HG03558 (cell line): Measurements from ENCODE around the gene HNRNPDL.
"Not testable (repeated sequence)": the region's sequence is repeated elsewhere in the genome, so short reads cannot be mapped to it uniquely, and the experiment has no call there.

Source experiments
- ATAC-seq: cut with Tn5 transposase; IDR thresholded peaks from one replicate; pipeline ENCODE4 v1.9.1; 2021; ENCODE audit warnings: moderate number of reproducible peaks; ENCODE audit not compliant: unreplicated experiment; ENCODE audit errors: extremely low read depth

HNRNPDL gene

DNA sequence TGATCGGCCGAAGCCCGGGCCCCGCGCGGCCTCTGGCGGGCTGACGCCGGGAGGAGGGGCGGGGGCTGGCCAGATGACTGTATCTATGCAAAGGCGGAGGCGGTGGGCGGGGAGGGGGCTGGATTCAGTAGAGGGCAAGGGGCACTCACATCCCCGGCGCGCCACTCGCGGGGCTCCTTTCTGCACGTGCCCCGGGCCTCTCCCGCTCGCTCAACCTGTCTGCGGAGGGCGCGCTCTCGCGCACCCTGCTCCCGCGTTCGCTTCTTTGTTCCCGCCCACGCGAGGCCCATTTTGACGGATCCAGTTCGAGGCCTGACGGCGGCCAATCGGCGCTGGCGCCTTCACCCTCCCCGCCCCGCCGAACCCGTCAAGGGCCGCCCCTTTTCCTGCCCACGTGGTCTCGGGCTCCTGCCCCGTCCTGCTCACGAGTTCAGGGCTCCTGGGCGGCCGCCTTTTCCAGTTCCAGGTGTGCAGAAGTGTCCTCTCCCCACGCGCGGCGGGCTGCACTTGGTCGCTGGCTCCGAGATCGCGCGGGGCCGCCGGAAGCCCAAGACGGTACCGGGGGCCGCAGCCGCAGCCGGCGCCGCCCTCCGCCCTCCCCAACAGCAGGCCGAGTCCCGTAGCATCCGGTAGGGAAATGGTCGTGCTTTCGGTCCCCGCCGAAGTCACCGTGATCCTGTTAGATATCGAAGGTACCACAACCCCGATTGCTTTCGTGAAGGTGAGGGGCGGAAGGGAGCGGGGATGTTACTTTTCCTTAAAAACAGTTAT, at the start of gene HNRNPDL, which contains the start of gene ENOPH1:
Gene HNRNPDL (minus strand): TSS at position 270 of the 771 bp plus-strand sequence. CDS start 772 bp downstream, outside the sequence.
Gene ENOPH1 (plus strand): TSS at position 398 of the 771 bp plus-strand sequence. CDS start 240 bp downstream, at position 638.
- ATAC-seq, result peak; percentile 49

DNA sequence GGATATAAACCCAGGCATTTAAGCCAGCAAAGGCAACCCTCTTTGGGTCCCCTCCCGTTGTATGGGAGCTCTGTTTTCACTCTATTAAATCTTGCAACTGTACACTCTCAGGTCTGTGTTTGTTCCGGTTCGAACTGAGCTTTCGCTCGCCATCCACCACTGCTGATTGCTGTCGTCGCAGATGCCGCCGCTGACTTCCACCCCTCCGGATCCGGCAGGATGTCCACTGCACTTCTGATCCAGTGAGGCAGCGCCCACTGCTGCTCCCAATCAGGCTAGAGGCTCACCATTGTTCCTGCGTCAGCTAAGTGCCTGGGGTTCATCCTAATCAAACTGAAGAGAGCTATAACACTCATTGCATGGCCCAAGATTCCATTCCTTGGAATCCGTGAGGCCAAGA, 49.3 kb upstream of the HNRNPDL start:
- ATAC-seq, result no peak

DNA sequence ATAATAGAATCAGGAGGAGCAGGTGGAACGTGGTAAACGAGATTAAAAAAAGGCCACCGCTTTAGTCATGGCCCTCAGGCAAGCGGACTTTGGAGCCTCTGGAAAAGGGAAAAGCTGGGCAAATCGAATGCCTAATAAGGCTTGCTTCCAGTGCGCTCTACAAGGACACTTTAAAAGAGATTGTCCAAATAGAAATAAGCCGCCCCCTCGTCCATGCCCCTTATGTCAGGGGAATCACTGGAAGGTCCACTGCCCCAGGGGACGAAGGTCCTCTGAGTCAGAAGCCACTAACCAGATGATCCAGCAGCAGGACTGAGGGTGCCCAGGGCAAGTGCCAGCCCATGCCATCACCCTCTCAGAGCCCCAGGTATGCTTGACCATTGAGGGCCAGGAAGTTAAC, 47.2 kb upstream of the HNRNPDL start:
- not testable (repeated sequence) for ATAC-seq

DNA sequence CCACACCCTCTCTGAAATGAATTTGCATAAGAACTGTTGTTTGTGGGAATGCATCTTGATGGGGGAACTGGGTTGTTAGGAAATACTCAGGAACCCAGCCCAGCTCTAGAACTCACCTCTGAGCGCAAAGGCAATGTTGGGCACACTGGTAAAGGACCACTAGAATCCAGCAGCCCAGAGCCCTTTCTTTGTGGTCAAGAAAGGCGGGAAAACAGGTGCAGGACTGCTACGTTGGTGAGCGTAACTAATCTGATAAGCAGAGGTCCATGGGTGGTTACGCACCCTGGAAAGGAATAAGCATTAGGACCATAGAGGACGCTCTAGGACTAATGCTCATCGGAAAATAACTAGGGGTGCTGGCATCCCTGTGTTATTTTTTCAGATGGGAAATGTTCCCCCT, 45.7 kb upstream of the HNRNPDL start:
- not testable (repeated sequence) for ATAC-seq

DNA sequence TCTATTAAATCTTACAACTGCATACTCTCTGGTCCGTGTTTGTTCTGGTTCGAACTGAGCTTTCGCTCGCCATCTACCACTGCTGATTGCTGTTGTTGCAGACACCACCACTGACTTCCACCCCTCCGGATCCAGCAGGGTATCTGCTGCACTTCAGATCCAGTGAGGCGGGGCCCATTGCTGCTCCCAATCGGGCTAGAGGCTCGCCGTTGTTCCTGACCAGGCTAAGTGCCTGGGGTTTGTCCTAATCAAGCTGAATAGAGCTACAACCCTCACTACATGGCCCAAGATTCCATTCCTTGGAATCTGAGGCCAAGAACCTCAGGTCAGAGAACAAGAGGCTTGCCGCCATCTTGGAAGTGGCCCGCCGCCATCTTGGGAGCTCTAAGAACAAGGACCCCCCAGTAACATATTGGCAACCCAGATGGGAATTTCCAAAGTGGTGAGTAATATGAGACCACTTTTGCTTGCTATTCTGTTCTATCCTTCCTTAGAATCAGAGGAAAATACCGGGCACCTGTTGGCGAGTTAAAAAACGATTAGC, 43.4 kb upstream of the HNRNPDL start:
- no peak for ATAC-seq

DNA sequence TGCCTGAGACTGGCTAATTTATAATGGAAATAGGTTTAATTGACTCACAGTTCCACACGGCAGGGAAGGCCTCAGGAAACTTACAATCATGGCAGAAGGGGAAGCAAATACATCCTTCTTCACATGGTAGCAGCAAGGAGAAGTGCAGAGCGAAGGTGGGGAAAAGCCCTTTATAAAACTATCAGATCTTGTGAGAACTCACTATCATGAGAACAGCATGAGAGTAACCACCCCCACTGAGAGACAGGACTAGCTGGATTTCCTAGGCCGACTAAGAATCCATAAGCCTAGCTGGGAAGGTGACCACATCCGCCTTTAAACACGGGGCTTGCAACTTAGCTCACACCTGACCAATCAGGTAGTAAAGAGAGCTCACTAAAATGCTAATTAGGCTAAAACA, 42.8 kb upstream of the HNRNPDL start:
- not testable (repeated sequence) for ATAC-seq

DNA sequence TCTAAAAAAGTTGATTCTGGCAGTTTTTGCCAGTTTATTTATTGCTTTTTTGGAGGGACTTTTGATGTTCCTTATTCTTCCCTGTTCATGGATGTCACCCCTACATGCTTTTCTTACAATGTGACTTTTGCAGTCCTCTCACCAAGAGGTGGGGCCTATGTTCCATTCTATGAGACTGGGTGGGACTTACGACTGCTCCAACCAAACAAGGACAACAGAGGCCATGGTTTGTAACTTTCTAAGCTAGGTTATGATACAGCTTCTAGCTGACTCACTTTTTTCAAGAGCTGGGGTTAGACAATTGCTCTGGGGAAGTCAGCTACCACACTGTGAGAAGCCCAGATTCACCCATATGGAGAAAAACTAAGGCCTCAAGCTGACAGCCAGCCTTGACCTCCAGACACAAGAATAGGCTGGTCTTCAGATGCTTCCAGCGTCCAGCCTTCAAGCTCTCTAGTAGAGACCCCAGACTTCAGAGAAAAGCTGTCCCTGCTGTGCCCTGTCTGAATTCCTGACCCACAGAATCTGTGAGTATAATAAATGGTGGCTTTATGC, 39.6 kb upstream of the HNRNPDL start:
- ATAC-seq, result no peak

DNA sequence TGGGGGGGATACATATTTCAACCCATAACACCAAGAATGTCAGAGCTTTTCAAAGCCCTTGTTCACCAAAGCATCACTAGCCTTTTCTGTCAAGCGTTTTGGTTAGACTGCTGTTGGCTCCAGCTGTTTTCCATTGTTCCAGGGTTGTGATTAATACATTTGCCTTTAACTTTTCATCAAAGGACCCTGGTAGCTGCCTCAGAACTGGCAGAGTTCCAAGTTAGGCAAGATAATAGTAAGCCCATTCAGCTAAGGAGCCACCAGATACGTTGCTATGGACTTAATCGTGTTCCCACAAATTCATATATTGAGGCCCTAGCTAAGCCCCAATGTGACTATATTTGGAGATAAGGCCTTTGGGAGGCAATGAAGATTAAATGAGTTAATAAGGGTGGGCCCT, 37.2 kb upstream of the HNRNPDL start:
- ATAC-seq, result no peak

DNA sequence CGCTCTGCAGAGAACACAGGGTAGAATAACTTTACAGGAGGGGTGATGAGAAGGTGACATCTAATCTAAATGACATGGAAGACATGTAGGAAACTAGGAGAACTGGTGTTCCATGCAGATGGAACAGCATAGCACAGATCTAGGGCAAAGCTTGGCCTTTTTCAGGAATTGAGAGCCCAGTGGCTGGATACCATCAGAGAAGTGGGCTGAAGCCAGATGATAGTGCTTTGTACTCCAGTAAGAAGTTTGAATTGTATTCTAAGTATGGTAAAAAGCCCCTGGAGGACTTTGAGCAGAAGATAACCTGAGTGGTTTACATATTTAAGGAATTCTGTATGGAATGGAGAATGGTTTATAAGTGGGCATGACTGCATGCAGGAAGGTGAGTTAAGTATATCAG, 33.0 kb upstream of the HNRNPDL start:
- ATAC-seq, result no peak

DNA sequence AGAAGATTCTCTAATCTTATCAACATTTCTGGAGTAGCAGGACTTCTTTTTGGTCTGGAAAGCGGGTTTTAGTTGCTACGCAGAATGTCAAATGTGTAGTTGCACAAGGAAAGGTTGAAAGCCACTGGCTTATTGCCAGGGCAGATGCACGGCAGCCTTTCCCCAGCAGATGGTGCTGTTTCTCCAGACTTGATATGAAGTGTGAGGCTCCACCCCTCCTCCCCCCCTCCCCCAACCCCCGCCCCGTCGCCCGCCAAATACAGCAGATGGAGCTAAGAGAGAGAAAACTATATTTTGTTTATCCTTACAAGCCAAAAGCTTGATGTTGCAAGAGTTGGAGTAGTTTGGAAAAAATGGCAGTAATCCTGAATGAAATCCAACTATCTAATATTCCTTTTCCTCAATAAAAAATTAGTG, 32.2 kb upstream of the HNRNPDL start:
- ATAC-seq, result peak; percentile 59

DNA sequence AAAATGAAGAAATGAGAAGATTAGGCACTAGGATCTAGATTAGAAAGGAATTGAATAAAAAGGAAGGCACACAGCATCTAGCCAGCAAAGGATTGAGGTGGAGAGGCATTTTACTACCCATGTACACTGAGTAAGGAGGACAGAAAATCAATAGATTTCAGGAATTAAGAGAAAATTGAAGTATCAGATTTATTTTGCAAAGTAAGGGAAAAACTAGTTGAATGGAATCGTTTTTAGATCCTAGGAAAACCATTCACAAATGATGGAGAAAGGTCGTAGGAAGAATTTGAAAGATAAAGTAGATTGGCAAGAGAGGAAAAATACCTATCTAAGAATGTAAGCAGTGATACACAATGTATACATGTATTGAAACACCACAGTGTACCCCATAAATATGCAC, 31.4 kb upstream of the HNRNPDL start:
- ATAC-seq, result no peak

DNA sequence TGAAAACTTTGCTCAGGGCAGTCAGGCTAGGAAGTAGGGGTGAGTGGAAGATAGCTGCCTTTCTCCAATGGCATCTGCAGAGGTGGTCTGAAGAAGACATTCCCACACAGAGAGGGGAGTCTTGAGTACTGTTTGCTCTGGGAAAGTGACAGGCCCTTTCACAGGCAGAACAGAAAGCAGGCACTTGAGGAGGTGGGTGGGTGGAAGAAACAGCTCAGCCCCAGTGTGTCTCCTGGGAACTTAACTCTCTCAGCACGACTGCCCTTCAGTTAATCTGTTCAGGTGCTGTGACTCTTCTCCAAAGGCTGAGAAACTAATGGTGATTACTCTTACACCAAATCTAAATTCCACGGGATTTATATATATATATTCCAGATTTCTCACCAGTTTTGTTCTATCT, 28.5 kb upstream of the HNRNPDL start:
- ATAC-seq, result no peak

DNA sequence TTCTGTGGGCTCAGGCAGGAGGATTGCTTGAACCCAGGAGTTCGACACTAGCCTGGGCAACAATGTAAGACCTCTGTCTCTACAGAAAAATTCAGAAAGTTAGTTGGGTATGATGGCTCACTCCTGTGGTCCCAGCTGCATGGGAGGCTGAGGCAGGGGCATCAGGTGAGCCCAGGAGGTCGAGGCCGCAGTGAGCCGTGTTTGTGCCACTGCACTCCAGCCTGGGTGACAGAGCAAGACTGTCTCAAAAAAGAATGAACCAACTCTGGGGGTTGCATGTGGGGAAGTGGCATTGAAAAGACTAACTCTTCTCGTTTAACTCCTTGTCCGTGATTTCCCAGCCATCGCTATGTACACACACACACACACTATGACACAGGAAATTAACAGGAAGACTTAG, 27.0 kb upstream of the HNRNPDL start:
- no peak for ATAC-seq

DNA sequence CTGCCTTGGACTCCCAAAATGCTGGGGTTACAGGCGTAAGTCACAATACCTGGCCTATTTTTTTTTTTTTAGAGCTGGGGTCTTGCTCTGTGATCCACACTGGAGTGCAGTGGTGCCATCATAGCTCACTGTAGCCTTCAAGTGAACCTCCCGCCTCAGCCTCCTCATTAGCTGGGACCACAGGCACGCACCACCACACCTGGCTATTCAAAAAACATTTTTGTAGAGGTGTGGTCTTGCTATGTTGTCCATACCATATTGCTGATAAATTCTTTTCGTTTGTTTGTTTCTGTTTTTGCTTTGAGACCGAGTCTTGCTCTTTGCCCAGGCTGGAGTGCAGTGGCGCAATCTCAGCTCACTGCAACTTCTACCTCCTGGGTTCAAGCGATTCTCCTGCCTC, 21.8 kb upstream of the HNRNPDL start:
- ATAC-seq, result no peak

DNA sequence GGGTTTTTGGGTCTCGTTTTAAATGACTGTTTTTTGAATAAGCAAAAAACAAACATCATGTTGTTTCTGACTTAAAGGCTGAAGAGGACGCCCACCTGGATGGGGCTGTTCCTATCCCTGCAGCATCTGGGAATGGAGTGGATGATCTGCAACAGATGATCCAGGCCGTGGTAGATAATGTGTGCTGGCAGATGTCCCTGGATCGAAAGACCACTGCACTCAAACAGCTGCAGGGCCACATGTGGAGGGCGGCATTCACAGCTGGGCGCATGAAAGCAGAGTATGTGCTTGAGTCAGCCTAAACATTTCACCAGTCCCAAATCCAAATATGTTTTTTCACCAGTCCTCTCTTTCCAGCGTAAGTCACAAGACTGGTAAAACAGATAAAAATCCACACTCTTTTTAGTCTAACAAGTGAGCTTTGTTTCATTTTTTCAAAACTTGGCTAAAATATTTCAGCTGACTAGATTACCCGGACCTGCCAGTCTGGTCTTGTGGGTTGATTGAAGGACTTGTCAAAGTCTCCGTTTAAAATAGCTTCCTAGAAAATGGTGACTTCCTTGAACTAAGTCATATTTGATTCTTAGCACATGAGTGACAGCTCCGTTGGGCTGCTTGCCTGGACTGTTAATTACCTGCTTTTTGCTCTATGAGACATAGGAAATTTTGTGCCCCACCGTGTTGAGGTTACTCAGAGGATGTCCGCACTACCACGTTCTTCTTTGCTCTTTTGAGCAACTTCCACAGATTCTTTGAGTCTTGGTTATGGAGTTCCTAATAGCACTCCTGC, 20.9 kb upstream of the HNRNPDL start:
- no peak for ATAC-seq

DNA sequence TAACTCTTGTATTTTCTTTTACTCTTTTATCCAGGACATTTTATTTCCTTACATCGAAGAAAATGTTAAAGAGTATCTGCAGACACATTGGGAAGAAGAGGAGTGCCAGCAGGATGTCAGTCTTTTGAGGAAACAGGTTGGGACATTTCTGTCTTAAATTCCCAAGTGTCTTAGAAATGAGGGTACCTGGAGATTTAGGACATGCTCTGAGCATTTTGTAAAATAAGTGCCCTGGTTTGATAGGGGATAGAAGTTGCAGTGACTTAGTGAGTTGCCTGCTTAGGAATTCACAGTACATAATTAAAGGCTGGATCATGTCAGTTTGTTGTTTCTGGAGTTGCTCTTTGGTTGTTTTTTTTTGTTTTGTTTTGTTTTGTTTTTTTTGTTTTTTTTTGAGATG, 17.6 kb upstream of the HNRNPDL start:
- ATAC-seq, result no peak

DNA sequence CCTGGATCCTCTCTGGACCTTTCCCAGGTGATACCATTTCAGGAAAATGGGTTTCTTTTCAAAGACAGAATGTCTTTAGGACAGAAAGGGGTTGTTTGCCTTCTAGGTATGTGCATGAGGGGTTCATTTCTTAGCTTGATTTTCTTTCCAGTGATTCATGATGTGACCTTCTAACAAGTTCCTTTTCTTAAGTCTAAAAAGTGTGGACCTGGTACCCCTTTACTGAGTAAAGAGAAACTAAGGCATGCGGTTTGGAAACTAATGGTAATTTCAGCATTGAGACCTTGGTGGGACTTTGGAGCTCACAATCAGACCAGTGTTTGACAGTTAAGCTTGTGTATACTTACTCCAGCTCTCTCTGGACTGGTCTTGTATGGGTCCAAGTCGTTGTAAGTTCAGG, 8.8 kb upstream of the HNRNPDL start:
- ATAC-seq, result no peak

DNA sequence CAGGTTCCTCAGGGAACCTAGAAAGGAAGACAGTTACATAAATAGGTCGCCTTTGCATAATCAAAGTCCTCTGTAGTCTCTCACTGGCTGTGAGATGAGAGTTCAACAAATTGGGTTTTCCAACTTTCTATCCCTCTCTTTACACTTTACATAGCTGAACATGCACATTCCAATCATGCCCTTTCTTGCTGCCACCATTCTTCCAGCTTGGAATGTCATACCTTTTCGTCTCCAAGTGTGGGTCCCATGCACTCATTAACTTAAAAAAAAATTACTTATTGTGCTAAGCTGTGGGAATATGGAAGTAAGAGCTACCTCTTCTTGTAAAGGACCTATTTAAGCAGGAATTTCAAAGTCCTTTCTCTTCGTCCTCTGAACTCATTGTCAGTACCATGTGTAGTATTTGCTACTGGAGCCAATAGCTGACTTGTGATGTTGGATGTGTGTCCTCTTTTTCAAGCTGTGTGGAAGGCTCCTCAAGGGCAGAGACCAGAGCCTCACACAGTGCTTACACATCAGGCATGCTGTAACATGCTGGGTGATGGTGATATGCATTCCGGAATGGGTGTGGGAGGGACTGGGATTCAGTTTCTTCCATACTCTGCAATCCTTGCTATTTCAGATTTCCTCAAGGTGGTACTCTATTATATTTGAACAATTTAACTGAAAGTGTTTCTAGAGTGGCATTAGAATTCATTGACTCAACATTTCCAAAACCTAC, 7.2 kb upstream of the HNRNPDL start:
- ATAC-seq, result no peak

DNA sequence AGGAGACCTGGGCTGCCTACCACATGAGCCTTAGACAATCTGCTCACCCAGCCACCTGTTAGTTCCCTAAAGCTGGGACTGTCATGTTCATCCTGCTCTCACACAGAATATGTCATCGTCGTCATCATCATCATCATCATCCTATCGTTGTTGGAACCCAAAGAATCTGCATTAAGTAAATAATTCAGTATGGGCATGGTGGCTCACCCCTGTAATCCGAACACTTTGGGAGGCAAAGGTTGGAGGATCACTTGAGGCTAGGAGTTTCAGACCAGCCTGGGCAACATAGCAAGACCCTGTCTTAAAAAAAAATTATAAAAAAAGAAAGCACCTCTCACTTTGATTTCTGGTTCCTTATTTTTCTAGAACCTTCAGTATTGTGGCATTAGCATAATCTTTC, 6.5 kb upstream of the HNRNPDL start:
- no peak for ATAC-seq

DNA sequence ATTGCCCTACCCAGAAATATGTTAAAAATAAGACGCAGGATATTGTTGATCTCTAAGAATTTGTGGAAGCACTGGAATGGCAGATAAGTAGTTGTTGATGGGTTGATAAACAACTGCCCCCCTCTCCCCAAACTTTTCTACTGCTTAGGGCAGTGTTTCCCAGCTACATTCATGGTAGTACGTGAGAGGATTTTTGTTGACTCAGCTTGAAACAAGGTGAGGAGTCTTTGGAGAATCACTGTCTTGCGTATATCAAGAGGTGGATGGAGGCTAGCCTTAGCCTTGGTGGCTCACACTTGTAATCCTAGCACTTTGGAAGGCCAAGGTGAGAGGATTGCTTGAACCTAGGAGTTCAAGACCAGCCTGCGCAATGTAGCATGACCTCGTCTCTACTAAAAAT, 5.9 kb upstream of the HNRNPDL start:
- no peak for ATAC-seq
